GM19467 (cell line): ENCODE data around the gene LHFPL3.

Experiments
- ATAC-seq: cut with Tn5 transposase; IDR thresholded peaks from one replicate; pipeline ENCODE4 v1.9.1; 2021; ENCODE audit warnings: mild to moderate bottlenecking, moderate library complexity; ENCODE audit not compliant: unreplicated experiment

The LHFPL3 gene

DNA sequence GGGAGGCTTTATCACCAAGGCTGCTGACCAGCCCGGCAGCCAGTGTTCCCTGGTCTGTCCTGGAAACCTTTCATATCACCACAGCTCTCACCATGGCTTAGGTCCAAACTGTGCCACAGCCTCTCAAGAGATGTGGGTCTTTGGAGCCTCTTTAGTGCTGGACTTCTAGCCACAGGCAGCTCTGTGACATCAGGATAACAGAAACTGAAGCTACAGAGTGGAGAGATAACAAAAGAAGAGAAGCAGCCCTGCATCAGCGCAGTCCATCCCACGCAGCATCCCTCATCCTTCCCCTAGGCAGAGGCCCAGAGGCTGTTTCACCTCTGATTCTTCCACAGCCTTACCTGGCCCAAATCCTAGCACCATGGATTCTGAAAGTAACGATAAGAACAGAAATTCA, 497.7 kb downstream of the LHFPL3 start:
- ATAC-seq: no peak

DNA sequence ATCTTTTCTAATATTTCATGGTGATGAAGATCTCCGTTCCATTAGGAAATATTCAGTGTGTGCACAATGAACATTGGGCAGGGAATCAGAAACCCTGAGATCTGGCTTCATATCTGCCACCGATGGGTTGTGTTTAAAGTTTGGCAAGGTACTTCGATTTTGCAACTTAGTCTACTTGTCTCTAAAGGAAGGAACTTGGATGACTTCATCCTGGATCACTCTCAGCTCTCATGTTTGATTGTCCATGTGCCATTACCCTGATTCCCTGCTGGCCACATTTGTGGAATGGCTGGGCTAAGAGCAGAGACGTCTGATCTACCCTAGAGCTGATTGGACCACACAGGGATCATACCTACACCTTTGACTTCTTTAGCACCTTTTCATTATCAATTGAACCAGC, 508.6 kb downstream of the LHFPL3 start:
- ATAC-seq: no peak

DNA sequence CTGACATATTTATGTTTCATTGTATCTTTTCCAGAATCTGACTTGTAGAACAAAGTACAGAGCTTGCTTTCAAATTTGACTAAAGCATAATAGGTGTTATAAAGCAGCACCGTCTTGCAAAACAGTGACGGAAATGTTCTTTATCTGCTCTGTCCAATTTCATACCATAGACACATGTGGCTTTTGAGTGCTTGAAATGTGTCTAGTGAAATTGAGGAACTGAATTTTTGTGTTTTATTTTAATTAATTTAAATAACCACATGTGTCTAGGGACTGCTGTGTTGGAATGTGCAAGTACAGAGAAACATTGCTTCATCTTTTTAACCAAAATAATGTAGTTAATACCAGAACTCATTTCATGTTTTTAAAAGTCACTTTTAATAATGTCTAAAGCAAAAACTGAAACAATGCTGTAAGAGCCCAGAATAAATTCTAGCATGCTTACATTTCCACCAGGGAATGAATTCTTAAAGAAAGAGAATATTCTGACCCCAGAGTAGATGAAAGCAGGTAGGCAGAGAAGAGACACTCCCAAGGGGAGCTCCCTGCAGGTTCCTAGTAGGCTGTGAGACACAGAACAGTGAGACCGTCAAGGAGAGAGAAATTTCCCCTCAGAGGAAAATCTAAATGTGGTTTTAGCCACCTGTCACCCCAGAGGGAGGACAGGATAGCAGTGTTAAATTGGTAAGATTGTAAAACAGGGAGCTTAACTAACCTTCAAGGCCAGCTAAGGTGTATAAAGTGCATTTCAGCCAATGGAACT, 510.3 kb downstream of the LHFPL3 start:
- peak; percentile 48 for ATAC-seq

DNA sequence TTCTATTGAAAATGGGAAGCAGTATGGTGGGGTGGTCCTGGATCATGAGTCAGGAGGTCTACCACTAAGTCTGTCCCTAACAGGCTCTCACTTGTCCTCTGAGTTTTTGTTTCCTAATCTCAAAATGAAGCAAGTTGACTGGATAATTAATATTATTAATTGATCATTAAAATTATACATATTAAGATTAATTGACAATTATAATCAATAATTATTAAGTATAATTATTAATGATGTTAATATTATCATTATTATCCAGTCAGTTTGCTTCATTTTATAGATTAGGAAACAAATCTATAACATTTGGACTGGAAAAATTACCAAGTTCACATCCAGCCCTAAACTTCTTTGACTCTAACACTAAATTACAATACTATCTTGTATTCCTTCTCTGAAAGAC, 511.4 kb downstream of the LHFPL3 start:
- no peak for ATAC-seq

DNA sequence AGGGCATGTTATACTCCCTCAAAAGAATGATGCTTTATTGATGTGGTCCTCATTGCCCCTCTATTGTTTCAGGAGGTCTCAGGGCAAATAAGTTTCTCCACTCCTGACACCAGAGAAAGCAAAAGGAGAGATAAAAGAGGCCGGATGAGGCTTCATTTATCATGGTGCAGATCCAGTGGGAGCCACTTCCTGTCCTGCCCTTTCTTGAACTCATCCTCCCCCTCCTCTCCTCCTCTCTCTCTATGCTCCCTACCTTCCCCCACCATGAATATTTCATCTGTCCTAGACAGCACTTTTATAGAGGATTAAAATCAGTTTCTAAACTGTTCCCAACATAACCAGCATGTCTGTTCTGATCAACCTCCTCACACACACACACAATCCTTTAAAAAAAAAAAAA, 513.4 kb downstream of the LHFPL3 start:
- no peak for ATAC-seq

DNA sequence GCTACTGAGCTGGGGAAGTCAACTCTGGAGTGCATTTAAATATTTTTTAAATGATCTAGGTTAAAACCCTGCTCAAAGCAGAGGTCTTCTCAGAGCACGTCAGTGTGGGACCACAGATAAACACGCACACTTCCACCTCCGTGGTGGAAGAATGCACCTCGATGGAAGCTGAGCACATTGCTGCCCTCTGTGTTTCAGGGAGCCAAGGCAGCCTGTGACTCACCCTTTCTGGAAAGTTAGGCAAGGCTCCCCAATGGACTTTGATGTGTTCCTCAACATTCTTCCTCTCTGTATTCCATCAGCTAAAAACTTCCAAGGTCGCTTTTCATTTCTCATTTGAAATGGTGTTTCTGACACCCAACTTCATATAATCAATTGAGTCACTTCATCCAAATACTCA, 514.8 kb downstream of the LHFPL3 start:
- no peak for ATAC-seq

DNA sequence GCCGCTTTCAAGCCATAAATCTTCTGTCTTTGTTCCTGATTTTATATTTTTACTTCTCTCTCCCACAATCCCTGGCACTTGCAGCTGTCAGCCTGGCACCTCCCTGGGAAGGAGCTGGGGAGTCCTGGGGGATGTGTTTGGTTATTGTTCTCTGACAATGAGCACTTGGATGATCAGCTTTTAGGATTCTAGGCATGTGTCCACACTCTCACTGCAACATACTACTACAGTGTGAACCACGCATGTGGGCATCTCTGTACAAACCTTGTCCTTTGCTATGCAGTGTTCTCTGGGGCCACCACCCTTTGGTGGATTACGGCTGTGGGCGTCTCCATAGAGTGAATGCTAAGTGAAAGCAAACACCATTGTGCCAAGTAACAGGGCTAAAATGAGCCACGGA, 517.2 kb downstream of the LHFPL3 start:
- no peak for ATAC-seq

DNA sequence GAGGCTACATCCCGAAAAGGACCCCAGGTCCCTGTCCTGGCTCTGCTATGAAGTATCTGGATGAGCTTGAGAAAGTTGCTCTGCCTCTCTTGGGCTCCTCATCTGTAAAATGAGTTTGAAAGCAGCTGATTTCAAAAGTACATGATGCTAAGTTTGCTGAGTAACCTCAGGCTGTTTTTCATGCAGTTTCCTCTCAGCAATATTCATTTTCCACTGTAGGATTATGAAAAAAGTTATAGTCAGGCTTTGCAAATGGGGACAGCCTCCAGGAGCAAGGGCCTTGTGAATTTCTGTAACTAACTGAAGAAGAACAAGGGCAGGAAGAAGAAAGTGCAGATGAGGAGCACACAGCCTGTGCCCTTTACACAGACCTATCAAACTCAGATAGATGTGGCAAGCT, 518.3 kb downstream of the LHFPL3 start:
- ATAC-seq: no peak

DNA sequence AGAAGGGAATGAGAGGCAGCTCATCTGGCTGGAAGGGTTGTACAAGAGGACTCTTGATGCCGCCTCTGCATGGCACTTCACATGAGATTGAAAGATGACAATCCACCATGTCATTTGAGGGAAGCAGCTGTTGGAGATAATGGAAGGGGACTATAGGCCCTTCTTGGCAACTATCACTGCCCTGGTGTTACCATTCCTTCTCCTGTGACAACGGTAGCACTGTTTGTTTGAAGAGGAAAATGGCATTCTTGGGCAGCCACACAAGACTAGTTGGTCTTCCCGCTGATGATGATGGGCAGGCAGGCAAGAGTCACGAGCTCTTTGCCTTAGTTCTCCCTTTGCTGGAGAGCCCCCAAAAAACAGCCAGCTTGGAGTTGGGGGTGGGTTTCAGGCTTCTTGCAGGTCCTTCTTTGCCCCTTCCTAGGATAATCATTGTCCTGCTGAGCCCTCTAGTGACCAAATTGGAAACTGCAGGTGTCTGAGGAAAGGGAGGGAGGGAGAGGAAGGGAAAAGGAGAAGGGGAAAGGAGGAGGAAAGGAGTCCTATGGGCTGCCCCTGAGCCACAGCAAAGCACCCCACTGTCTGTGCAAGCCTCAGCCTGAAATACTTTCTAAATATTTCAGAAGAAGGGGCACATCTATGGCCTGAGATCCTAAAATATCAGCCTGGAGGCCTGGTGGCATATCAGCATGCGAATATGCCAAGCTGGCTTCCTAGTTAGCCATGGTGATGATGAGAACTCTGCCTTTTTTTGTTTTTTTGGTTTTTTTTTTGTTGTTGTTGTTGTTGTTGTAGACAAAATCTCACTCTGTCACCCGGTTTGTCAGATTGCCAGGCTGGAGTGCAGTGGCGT, 520.0 kb downstream of the LHFPL3 start:
- ATAC-seq: no peak

DNA sequence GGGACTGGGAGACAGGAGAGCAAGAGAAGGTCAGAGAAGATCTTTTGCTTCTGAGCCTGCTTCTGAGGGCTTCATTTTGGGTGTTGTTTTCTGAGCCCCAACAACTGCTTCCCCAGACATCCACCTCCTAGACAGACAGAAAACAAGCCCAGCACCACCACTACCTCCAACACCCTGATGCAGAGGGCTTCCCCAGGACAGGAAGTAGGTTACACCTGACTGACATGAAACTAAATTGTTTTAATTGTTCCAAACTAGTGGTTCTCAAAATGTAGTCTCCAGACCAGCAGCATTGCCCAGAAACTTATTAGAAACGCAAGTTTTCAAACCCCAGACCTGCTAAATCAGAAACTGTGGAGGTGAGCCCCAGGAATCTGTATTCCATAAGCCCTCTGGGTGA, 522.0 kb downstream of the LHFPL3 start:
- no peak for ATAC-seq

DNA sequence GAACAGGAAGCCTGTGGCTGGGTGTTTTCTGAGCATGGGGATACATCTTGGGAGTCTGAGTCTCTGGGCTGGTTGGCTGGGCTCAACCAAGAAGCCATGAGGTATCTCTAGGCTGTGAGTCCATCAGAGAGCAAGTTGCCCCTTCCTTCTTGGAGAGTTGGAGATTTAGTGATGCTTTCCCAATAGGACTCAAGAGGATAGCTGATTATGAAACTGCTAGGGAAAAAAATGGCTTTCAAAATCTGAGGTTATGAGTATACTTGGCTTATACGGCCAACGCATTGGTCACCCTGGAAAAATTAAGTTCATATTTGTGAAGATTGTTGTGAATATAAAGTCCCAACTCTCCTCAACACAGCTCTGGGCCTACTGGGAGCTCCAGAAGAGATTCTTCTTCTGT, 522.9 kb downstream of the LHFPL3 start:
- no peak for ATAC-seq

DNA sequence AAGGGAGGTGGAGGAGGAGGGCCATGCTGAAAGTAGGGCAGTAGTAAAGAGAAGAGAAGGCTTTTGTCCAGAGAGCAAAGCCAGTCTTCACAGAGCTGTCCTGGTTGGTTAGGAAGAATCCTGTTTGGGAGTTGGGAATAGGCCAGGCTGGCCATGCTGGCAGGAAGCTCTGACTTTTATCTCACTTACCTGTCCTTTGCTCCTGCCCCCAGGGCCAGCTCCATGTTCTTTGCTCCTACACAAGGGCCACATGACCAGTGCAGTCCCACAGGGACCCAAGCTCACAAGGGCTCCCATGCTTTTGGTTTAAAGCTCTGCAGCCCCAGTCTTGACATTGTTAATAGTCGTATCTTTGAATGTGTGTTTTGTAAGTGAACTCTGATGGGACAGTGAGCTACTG, 524.0 kb downstream of the LHFPL3 start:
- no peak for ATAC-seq

DNA sequence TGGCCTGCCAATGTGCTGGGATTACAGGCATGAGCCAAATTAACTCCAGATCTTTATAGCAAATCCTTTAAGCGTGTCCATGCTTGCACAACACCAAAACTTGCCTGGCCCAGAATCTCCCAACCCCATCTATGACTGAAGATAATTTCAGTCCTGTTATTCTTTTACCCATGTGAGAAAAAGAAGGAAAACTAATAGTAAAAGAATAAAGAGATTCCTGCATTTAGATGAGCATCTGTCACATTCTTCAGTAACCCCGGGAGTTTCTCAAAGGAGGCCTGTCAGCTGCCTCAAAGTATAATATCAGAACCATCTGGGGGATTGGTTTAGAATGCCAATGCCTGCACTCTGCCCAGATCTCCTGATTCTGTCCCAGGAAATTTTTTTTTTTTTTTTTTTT, 527.5 kb downstream of the LHFPL3 start:
- no peak for ATAC-seq

DNA sequence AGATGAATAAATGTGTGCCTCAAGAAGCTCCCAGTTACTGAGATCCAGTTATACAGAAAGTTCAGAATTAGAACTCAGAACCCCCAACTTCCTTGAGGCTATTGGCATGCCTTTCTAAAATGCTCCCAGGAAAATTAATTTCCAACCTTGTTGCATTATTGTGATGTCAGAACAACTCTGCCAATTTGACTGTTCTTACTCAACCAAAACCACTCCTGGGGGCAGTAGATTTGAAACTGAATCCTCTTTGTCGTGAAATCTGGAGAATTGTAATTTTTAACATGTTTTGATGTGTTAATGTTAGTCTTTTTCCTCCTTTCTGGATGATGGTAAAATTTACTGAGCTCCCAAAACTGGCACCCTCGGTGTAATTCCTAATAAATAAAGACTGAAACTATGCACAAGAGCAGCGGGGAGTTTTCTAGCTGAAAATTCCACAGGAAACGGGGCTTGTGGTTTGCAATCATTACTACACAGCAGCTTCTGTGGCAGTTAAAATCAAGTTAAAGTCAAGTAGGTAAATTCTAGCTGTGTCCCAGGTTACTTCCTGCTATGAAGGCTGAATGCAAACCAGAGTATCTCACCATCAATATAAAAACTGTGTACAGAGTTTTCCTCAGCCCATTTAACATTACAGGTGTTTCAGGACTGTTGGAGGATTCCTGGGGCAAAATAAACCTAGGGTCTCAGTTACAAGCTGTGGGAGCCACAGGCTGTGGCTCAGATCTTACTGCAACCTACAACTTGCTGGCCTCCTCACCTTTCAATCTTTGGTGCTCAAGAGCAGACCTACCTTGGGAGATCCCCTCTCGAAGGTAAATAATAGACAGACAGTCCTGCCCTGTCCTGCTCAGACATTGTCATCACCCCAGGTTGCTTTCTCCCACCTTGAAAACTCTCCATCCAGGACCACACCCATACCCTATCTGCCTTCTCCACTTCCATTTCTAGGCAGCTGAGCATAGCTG, 529.3 kb downstream of the LHFPL3 start:
- ATAC-seq: peak; percentile 43

DNA sequence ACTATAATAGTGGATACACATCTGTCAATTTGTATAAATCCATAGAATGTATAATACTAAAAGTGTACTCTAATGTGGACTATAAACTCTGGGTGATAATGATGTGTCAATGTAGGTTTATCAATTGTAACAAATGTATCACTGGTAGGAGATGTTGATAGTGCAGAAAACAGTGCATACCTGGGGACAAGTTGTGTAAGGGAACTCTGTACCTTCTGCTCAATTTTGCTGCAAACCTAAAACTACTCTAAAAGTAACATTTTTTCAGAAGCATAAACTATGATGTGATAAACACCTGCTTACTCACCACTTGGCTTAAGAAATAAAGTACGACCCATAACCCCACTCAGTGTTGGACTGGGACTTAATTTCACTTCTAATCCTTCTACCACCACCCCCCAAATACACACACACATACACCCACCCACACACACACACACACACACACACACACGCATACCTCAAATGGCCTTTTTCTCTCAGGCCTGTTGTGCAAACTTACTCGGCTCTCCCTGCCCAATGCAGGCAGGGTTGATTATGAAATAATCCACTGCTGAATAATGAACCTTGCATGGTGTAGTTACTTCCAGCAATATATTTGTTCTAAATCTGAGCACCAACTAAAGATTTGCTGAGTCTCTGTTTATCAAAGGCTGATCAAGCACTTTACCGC, 531.5 kb downstream of the LHFPL3 start:
- no peak for ATAC-seq

DNA sequence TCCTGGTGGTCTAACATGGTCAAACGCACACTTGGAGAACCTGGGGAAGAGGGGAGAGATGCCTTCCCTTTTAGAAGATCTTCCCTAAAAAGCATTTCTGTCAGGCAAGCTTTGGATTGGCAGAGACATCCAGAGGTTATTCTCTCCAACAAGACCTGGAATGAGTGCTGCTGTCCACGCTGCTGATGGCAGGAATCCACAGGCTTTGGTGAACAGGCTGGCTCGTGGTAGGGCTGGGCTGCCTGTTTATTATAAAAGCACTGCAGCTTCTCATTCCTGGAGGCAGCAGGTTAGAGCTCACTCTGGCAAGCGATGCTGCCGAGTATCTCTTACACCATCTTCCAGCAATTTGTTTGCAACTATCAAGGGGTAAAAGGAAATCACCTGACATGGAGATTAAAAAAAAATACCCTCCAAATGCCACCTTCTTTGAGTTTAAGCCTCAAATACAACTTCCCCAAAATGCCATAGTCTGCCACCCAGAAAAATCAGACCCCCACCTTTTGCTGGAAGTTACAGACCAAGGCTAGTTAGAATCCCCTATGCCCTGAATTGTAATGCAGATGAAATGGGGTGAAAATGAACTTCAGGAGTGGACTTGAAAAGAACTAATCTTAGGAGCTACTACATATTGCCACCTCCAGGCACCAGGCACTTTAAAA, 533.5 kb downstream of the LHFPL3 start:
- no peak for ATAC-seq

DNA sequence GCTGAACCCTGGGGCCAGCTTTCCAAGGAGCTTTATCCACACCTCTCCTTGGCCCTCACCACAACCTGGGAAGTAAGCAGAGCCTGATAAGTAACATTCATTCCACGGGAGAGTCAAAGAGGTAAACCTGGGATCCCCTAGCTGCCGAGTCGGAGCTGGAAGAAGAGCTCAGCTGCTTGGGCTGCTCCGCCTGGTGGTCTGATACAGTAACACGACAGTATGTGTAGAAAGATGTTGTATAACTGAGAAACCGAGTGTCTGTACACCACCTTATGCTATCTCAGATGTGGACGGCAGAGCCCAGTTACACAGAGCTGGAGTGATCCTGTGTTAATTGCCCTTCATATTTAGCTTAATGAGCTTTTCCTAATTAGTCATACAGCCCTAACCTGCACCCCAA, 534.3 kb downstream of the LHFPL3 start:
- ATAC-seq: no peak

DNA sequence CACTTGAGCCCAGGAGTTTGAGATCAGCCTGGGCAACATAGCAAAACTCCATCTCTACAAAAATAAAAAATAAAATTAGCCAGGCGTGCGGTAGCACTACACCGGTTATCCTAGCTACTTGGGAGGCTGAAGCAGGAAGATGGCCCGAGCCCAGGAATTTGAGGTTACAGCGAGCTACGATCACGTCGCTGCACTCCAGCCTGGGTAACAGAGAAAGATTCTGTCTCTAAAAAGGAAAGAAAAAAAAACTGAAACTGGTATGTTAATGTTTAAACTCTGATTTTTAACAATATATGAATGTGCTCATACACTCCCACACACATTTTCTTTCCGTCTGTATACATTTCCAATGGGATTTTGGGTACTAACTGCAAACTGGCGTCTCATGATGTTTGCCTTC, 545.0 kb downstream of the LHFPL3 start:
- no peak for ATAC-seq

DNA sequence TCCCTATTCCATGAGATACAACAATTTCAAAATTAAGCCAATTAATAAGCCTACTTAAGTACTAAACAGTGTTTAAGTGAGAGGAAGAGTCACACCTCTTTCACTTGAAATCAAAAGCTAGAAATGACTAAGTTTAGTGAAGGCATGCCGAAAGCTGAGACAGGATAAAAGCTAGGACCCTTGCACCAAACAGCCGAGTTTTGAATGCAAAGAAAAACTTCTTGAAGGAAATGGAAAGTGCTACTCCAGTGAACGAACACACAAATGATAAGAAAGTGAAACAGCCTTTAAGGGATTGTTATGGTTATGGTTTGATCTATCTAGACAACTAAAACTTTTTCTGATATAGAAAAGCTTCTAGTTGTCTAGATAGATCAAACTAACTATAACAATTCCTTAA, 550.2 kb downstream of the LHFPL3 start:
- ATAC-seq: peak; percentile 85

DNA sequence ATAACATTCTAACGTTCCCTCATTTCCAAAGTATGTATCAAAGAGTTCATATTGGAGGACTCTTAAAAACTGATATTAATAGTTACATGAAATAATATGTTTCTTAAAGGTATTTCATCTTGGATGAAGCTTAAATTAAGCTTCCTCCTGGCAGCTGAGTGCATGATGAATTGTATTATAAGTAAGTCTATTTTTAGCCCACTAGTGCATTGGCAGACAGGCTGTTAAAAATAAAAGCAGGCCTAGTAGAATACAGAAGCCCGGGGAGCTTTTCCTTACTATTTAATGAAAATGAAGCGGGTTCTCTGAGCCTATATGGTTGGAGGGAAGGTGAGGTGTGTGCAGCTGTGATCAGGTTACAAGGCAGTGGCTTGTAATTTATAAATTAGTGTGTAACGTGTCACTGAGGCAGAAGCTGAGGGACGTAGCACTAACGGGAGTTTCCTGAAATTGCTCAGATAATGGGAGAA, 554.9 kb downstream of the LHFPL3 start:
- ATAC-seq: no peak
